ENCODE results near the gene KLHL13.

DNA sequence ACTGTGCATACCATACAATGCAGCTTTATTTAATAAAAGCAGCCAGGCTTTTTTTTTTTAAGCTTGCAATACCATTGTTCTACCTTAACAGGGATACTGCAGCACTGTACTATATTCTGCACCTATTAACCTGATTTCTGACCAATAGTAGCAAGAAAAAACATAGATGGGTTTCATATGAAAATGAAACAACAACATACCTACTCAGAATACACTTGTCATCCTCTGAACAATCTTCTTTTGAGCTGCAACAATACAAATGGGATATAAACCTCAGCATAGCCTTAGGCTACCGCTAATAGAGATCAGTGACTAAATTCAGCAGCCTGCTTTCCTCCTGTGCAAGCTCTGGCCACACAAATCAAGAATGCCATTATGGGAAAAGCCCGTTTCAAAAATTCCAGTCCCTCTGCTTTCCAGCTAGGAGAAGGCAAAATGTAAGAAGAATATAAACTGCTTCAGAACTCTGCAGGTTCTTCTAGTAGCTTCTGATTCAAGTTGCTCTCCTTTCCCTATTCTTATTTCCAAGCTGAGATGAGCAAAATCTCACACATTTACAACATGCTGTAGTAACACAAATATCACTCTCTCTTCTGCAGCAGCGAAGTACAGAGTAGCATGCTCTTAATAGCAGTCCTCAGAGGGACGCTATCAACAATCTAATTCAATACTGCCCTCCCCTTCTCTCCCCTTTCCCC lies 143.4 kb downstream of the KLHL13 start:
- TF ChIP-seq ZNF274 (IDR thresholded peaks at IDR 0.05; ENCODE audit: low read depth, low read length) = no peak
- no peak for TF ChIP-seq YY1 (IDR thresholded peaks at IDR 0.05; ENCODE audit: insufficient read depth, insufficient read length)
- TF ChIP-seq SUZ12 (IDR thresholded peaks at IDR 0.05; ENCODE audit: extremely low read depth, insufficient read depth, insufficient read length) = no peak

Measured in NT2/D1 (cell line).